ENCODE measurements around the gene IGF1R.

Gene IGF1R

DNA sequence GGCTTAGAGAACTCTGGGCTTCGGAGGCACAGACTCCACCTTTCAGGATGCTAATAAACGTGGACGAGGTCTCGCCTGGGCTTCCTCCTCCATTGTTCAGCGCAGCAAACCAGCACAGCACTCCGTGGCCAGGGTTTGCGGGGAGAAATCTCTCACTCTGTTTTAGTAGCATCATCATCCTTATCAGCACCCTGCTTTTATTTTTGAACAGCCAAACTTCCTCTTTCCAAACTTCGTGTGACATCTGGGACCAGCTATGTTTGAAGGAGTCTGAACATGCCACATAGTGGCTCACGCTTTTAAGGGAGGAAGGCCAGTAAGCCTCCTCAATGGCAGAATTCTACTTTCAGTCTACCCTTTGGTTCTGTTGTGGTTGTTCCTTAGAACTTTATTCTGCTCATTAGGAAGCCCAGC is 210.3 kb downstream of the IGF1R start:
- DNase-seq (ENCODE audit: low read depth in 2 of 2): no peak

DNA sequence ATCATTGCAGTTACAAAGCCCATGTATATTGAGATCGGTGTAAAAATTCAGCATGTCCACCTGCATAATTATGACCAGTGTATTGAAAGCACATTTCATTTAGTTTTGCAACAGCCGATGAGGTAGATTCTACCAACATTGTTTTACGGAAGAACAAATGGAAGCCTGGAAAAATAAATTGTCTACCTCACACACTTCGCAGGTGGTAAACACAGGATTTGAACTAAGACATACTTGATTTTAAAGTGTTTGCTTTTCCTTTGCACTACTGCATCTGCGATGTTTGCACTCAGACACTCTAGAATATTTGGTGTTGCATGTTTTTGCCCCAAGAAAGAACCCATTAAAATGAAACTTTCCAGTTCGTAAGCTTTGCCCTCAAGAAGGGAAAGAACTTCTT is 210.8 kb downstream of the IGF1R start:
- DNase-seq (ENCODE audit: low read depth in 2 of 2): no peak

DNA sequence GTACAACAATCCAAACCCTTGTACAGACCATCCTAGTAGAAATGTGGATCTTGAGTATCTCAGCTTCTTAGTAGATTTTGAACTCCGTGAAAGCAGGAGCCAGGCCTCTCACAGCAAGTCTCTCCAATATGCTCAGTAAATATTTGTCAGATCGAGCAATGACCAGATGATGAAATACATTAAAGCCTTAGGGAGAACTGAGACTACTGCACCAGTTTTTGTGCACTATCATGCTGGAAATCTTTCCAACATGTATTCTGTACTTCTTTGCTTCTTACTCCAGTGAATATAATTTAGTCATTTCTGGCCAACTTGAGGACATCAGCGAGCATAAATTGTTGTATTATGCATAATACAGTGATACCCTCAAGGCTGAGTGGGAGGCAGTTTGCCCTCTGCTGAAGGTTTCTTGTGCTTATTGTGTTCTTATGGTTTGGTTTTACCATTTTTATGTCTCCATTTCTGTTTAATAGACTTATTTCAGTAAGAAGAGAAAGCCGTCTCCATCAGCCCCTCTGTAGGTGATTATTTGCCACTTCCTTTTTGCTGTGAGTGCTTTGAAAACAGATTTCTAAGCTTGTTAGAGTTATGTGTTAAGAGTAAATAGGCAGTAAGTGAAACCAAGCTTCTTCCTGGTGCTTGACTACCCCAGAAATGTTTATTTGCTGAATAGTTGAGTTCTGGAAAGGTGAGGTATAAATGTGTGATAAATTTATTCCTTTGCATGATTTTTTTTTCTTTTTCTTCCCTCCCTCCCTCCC is 212.1 kb downstream of the IGF1R start:
- no peak for DNase-seq (ENCODE audit: low read depth in 2 of 2)

DNA sequence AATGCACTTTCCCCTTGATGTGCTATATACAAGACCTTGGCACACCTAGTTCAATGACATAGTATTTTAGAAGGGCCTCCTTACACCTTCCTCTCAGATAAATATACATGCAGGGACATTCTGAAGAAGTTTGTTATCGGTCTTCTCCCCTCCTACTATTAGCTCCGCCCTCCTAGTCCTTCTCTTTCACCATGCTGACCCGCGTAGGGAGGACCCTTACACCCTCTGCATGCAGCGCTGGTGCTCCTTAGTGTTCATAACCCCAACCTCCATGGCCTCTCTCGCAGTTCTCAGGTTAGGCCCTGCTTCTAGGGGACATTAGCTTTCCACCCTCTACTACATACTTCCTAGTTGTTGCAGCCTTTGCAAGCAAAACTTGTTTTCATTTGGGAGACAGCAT is 212.8 kb downstream of the IGF1R start:
- DNase-seq (ENCODE audit: low read depth in 2 of 2): no peak

DNA sequence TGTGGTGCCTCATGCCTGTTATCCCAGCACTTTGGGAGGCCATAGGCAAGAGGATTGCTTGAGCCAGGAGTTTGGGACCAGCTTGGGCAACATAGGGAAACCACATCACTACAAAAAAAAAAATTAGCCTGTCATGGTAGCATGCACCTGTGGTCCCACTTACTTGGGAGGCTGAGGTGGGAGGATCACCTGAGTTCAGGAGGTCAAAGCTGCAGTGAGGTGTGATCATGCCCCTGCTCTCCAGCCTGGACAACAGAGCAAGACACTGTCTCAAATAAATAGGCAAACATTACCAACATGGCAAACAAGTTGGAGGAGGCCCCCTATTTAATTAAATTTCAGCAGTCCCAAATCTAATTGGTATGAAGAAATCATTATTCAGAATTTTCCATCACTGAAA is 215.6 kb downstream of the IGF1R start:
- no peak for DNase-seq (ENCODE audit: low read depth in 2 of 2)

DNA sequence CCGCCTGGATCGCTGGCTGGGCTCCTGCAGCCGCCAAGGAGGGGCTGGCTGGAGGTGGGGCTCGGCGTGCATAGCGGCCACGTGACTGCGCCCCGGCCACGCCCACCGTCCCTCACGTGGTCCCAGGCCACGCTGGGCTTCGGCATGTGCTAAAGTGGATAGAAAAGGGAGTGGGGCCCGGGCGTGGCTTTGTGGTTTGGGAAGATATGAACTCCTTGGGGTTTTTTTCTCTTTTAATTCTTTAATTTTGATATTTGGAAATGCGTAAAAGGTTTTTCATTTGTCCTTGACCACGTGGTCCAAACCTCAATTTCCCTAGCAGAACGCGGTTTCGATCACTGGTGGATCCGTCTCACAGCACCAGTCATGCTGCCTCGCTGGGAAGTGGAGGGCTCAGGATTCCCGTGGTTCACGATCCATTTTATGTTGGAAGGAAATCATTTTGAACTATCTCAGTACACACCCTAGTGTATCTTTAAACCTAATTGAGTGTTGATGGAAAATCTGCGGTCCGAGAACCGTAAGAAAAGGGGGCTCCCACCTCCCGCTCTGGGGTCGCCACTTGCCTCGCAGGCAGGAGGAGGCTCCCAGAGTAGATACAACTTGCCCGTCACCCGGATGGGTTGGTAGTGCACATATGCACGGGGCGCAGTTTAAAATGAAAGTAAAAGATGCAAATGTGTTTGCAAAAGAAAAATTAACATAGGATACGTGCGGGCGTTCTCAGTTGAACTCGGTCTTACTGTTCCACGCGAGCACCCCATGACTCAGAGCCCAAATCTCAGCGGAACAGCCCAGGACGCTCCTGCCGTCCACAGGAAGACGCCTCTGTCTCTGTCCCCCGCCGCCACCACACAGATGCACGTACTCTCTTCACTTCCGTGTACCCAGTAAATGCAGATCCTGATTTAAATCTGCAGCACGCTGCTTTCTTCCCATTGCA is 217.3 kb downstream of the IGF1R start:
- DNase-seq (ENCODE audit: low read depth in 2 of 2): peak; percentile 61 to 63

DNA sequence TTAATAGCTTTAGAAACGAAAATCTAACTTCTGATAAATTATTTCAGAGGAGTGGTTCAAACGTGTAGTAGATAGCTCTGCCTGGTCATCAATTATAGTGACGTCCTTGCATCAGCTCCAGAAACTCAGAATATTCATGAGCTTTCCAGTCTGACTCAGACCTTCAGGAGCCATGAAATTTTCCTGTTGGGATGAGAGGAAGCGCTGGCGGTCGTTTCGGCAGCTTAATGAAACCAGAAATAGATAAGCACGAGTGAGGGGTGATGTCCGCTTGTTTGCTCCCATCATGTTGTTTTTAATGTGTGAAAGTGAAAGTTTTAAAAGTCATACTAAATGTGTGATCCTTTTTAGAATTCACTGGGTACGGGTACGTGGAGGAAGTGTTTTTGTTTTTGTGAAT is 218.2 kb downstream of the IGF1R start:
- DNase-seq (ENCODE audit: low read depth in 2 of 2): no peak

DNA sequence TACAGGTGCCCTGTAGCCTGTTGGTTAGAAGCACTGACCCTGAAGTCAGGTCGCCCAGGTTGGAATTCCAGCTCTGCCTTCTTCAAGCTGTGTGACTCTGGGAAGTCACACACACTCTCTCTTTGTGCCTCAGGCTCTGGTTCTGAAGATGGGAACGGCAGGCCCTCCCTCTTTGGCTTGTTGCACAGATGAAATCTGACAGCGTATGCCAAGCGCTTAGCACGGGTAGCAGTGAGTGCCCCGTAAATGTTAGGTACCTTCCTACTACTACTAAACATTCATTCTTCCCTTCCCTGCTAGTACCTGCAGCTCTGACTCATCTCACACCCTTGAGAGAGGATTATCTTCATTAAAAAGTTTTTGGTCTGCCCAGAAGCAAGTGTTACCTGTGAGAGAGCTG is 220.2 kb downstream of the IGF1R start:
- DNase-seq (ENCODE audit: low read depth in 2 of 2): no peak

DNA sequence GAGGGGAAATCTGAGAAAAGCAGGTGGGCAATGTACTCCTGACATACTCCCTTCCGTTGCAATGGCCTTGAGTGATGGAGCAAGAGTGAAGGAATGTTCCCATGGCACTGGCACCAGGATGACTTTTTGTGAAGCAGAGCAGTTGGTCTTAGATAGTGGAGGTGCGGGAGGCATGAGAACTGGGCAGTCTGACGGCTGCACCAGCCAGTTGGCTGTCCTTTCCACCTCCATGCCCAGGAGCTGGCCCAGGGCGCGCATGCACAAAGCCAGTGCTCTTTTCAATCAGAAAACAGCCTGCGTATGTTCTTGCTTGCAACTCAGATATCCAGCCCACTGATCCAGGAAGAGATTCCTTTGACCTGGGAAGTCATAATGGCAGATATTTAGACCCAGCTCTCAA is 222.4 kb downstream of the IGF1R start:
- DNase-seq (ENCODE audit: low read depth in 2 of 2): no peak

DNA sequence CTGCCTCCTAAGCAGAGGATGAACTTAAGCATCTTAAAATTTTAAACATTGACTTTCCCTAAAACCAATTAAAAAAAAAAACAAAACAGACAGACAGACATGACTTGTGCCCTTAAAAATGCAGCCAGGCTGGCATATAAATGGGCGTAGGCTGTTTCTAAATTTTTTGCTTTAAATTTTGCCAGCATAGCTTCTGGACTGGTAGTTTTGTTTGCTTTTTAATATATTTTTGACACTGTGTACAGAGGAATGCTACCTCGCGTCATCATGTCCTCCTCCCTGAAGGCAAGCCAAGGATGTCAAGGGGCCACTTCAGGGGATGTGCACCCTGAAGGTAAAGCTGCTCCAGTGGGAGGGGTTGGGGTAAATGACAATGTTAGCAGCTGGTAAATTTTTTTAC is 224.4 kb downstream of the IGF1R start:
- no peak for DNase-seq (ENCODE audit: low read depth in 2 of 2)

DNA sequence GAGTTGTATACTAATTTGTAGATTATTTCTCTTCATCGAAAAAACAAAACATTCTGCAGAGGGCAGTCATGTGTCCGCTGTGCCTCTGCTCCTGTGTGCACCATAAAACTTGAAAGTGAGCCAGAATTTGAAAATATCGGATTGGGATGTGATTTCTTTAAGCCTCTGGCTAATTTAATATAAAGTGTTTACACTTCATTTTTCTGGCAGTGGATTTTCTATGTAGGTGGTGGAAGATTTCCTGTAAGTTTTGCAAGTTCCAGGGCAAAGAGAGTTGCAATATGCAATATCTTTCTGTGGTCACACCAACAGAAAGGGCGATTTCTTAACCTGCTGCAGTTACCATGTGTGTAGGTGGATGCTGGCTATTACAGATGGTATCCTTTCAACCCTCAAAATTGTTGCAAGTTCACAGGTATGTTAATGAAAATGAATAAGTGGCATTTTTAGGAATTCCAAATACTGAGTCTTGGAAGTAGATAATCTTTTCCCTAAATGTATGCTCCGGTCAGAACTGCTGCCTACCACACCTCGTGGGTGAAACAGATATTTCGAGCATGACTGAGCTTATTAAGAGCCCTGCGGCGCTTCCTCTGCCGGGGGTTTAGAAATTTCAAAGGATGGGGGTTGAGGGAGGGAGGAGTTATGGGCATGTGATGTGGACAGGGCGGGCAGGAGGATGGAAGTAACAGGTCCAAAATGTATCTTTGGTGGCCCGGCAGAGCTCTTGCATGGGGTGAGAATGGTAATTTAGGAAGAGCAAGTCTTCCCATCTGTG is 225.3 kb downstream of the IGF1R start:
- DNase-seq (ENCODE audit: low read depth in 2 of 2): no peak

DNA sequence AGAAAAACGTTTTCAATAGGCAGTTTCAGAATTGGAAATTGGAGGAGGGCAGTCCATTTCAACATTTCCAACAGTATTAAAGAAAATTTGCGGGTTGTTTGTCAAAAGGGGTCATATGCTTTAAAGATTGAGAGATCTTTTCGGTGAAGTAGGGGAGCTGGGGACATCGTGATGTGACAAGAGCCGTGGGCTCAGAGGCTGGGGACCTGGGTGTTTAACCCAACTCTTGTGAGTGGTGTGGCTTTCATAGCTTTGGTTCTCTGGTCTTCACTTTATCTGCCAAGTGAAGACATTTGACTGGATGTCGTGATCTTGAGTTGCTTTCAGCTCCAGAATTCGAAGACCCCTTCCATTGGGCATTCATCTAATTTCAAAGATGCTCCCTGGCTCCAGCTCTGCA is 226.0 kb downstream of the IGF1R start:
- DNase-seq (ENCODE audit: low read depth in 2 of 2): no peak

DNA sequence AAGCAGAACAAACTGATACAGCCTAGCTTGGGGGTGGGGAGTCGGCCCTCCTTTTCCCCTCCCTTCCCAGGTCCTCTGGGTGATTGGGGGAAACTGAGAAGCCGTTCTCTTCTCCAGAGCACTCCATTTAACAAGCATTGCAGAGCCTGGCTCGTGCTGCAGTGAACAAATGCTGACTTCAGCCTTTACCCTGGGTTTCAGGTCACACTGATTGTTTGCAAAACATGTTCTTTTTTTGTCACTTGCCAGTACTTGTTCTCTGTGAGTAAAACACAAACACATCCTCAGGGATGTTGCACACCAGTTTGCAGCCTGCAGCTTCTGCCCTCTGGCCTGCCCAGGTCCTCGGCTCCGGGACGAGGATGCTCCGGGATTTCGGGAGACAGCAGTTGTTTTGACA is 226.4 kb downstream of the IGF1R start:
- DNase-seq (ENCODE audit: low read depth in 2 of 2): no peak

DNA sequence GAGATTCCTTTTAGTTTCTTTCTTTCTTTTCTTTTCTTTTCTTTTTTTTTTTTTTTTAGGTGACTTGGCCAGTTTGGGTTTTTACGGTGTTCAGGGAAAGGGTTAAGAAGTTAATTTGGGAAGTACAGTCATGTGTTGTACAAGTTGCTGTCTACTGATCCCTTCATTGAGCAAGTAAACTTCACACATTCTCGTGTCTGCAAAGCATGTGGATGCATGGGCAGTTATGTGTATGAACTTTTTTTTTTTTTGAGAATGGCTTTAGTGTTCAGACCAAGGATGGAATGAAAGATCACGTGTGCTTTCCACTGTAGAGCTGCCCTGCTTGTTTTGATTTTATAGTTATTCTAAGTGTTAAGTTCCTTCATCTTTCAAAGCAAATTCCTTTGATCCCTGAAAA is 227.0 kb downstream of the IGF1R start:
- no peak for DNase-seq (ENCODE audit: low read depth in 2 of 2)

DNA sequence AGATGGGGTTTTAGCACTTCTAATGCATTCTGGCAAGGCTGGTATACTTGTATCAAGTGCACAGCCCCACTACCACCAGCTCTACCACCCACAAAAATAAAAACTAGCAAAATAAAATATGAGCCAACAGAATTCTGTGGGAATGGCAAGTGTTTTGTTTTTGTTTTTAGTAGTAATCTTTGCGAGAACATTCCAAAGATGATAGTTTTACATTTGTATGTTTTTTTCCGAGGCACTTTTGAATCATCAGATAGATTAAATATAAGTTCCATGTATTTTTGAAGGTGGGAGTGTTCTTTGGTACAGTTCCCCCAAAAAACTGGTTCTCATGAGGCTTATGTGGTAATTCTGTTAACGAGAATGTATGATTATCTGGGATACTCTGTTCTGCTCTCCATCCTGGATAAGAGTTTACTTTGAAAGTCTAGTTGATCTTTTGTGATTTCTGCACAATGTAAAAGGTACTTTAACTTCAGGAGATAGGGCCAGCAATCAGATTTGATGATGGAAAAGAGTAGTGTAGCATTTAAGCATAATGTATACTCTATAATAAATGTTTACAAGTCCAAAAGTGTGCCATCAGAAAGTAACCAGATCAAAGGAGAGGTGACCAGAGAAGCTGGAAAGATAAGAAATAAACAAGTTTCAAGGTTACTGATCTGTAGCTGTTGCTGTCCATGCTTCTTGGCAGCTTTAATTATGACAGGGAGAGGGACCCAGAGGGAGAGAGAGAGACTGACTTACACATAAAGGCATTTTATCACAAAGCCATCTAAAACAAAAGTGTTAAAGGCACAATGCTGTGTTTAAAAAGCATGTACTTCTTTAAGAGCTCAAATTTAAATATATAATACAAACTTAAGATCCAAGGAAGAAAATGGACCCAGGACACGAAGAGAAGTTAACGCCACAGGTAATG is 228.4 kb downstream of the IGF1R start:
- no peak for DNase-seq (ENCODE audit: low read depth in 2 of 2)

DNA sequence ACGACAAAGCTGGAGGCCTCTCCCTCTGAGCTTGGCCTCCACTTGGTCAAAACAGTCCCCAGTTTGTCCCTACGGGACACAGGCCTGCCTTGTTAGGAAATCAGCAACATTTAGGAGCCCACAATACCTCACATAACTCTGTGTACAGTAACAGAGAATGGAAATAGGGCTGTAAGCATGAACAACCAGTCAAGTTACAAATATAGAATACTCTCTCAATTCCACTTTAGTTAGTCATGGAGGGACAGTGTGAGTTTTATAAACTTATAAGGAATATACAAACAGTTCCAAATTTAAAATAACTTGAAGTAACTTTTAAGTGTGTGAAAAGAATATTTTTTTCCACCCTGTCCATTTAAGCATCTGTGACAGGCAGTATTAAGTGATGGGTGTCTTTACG is 229.8 kb downstream of the IGF1R start:
- DNase-seq (ENCODE audit: low read depth in 2 of 2): no peak

DNA sequence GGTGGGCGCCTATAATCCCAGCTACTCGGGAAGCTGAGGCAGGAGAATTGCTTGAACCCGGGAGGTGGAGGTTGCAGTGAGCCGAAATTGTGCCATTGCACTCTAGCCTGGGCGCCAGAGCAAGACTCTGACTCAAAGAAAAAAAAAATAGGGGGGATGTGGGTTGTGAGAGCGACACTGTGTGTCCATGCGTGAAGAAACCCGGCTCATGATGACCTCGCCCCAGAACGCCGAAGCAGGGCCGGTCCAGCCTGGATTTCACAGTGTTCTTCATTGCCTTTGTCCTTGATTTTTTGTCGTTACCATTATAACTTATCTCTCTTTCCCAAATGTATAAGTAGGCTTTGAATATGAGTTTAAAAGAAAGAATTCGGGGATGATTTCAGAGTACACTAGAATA is 230.5 kb downstream of the IGF1R start:
- no peak for DNase-seq (ENCODE audit: low read depth in 2 of 2)

DNA sequence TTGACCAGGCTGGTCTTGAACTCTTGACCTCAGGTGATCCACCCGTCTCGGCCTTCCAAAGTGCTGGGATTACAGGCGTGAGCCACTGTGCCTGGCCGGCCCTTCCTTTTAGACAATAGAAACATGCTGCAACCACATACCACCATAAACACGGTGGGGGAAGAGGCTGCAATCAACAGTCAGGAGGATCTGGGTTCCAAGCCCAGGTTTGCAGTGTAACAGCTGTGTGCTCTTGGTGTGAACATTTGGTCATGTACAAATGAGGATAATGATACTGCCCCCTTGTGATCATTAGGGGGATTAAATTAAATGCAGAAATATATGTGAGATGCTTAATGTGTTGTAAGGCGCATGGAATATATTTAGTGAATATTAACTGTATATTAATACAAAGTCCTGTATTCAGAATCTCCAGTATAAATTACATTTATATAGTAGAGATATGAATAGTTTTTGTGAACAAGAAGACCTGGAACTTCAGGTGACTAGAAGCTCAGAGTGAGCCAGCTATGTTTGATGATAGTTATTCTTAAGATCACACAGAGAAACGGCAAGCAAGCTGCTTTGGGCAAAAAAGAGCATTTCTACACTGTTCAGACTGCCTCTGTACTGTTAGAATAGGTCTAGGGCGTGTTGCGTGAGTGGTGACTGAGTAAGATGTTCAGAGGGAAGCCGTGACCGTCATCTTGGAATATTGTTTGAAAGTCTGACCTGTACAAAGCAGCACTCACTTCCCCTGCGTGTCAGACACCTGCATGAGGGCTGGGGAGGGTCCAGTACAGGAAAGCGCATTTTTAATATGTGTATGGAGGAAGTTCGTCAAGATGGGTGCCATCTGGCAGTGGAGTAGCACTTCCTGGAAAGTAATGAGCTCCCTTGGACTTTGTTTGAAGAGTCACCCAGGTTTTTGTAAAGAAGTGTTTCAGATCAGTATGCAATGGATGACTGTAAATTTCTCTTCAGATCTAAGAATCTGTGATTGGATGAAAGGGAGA is 233.5 kb downstream of the IGF1R start:
- DNase-seq (ENCODE audit: low read depth in 2 of 2): no peak

DNA sequence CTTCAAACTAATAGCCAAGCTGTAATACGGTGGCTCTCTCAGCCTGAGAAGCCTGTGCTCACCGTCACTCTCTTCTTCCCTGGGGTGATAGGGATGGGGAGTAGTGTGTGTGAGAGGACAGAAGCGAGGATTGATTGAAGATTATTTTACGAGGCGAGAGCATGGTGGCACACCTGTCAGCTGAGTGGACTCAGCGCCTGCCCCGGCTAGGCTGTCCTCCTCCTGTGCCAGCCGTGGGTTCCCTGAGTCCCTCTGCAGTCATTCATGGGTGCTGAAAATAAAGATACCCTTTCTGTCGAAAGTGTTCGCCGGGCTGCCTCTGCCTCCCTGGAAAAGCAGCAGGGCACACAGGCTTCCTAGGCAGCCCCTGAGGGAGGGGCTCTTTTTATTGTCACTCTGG is 235.1 kb downstream of the IGF1R start:
- DNase-seq (ENCODE audit: low read depth in 2 of 2): no peak

DNA sequence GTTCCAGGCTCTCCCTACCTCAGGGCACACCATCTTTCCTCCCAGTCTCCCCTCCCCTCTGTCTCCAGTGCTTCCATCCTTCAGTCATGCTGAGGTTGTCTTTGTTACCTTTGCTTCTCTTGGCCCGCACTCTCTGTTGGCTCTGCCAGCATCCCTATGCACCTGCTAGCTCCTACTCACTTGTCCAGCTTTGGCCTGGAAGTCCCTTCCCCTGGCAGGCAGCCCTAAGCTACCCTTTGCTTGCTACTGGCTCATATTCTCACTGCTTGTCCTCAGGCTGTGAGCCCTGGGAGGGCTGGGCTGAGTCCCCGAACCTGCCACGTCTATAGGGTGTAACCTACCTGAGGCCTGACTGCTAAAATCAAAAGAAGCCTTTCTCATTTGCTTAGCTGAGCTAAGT is 236.6 kb downstream of the IGF1R start:
- no peak for DNase-seq (ENCODE audit: low read depth in 2 of 2)
